ENCODE measurements around the gene DTWD2.
"Not testable (repeated sequence)": the region's sequence is repeated elsewhere in the genome, so short reads cannot be mapped to it uniquely, and the experiment has no call there.

Gene DTWD2

GRCh38 chr5:118987988-118988865, at the start of gene DTWD2:
Gene DTWD2, minus strand, starts transcription at chr5:118988547. Its CDS starts 36 bp downstream, at chr5:118988511.
- peak; percentile 56 for DNase-seq (ENCODE audit: low read depth)

GRCh38 chr5:119037496-119038215, 49.3 kb upstream of the DTWD2 start:
- no peak for DNase-seq (ENCODE audit: low read depth)

- peak; percentile 39 for DNase-seq (ENCODE audit: low read depth)
Measured at GRCh38 chr5:119036101-119036762, 47.9 kb upstream of the DTWD2 start.

GRCh38 chr5:119033135-119033534, 44.8 kb upstream of the DTWD2 start:
- DNase-seq (ENCODE audit: low read depth) = no peak

GRCh38 chr5:119032656-119033055, 44.3 kb upstream of the DTWD2 start:
- no peak for DNase-seq (ENCODE audit: low read depth)

- DNase-seq (ENCODE audit: low read depth) = no peak
Measured at GRCh38 chr5:119031905-119032304, 43.6 kb upstream of the DTWD2 start.

GRCh38 chr5:119031011-119031886, 42.9 kb upstream of the DTWD2 start:
- DNase-seq (ENCODE audit: low read depth) = no peak

- no peak for DNase-seq (ENCODE audit: low read depth)
Measured at GRCh38 chr5:119028575-119028974, 40.2 kb upstream of the DTWD2 start.

GRCh38 chr5:119022773-119023172, 34.4 kb upstream of the DTWD2 start:
- no peak for DNase-seq (ENCODE audit: low read depth)

- peak; percentile 10 for DNase-seq (ENCODE audit: low read depth)
Measured at GRCh38 chr5:119022017-119022745, 33.8 kb upstream of the DTWD2 start.

- DNase-seq (ENCODE audit: low read depth) = no peak
Measured at GRCh38 chr5:119021149-119021732, 32.9 kb upstream of the DTWD2 start.

GRCh38 chr5:119019949-119020348, 31.6 kb upstream of the DTWD2 start:
- no peak for DNase-seq (ENCODE audit: low read depth)

GRCh38 chr5:119019501-119019900, 31.2 kb upstream of the DTWD2 start:
- DNase-seq (ENCODE audit: low read depth) = no peak

- no peak for DNase-seq (ENCODE audit: low read depth)
Measured at GRCh38 chr5:119017994-119018393, 29.6 kb upstream of the DTWD2 start.

GRCh38 chr5:119016125-119016774, 27.9 kb upstream of the DTWD2 start:
- no peak for DNase-seq (ENCODE audit: low read depth)

- no peak for DNase-seq (ENCODE audit: low read depth)
Measured at GRCh38 chr5:119011186-119011585, 22.8 kb upstream of the DTWD2 start.

GRCh38 chr5:119010206-119010605, 21.9 kb upstream of the DTWD2 start:
- DNase-seq (ENCODE audit: low read depth) = no peak

GRCh38 chr5:119009131-119009530, 20.8 kb upstream of the DTWD2 start:
- DNase-seq (ENCODE audit: low read depth) = no peak

GRCh38 chr5:118999696-119000095, 11.3 kb upstream of the DTWD2 start:
- no peak for DNase-seq (ENCODE audit: low read depth)

GRCh38 chr5:118998861-118999260, 10.5 kb upstream of the DTWD2 start:
- not testable (repeated sequence) for DNase-seq (ENCODE audit: low read depth)
